Left lobe of liver (tissue), 2 donors: Measurements from ENCODE around the gene FAM184A. TPM values are rescaled to one million over a fixed set of nuclear protein-coding genes. Genes with fewer than 3 reads are reported as not detected.
"Not testable (repeated sequence)": the region's sequence is repeated elsewhere in the genome, so short reads cannot be mapped to it uniquely, and the experiment has no call there.

Experiments used
- ATAC-seq: fragments of 200-7000 bp; cut with Tn5 transposase; one replicate; pipeline ENCODE4 v1.9.1; 2020; ENCODE audit warnings: mild to moderate bottlenecking, moderate library complexity
- DNase-seq: peaks from one replicate; pipeline ENCODE4 v3.0.0-alpha.2; 2020; ENCODE audit warnings: low spot score
- total RNA-seq: library from RNA; stranded (reverse); gene quantifications from one replicate; pipeline ENCODE4 v1.2.1, GENCODE V29; 2021
- donor health status: DM: no; HTN: no; CAD: no; lungs with moderate emphysema.
- donor health status: DM: no; HTN: yes; CAD: no.

FAM184A gene, protein sequence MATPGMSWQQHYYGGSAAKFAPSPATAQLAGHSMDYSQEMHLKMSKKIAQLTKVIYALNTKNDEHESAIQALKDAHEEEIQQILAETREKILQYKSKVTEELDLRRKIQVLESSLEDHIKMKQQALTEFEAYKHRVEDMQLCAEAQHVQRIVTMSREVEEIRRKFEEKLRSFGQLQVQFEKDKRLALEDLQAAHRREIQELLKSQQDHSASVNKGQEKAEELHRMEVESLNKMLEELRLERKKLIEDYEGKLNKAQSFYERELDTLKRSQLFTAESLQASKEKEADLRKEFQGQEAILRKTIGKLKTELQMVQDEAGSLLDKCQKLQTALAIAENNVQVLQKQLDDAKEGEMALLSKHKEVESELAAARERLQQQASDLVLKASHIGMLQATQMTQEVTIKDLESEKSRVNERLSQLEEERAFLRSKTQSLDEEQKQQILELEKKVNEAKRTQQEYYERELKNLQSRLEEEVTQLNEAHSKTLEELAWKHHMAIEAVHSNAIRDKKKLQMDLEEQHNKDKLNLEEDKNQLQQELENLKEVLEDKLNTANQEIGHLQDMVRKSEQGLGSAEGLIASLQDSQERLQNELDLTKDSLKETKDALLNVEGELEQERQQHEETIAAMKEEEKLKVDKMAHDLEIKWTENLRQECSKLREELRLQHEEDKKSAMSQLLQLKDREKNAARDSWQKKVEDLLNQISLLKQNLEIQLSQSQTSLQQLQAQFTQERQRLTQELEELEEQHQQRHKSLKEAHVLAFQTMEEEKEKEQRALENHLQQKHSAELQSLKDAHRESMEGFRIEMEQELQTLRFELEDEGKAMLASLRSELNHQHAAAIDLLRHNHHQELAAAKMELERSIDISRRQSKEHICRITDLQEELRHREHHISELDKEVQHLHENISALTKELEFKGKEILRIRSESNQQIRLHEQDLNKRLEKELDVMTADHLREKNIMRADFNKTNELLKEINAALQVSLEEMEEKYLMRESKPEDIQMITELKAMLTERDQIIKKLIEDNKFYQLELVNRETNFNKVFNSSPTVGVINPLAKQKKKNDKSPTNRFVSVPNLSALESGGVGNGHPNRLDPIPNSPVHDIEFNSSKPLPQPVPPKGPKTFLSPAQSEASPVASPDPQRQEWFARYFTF
- total RNA-seq, result 3.8 TPM

DNA sequence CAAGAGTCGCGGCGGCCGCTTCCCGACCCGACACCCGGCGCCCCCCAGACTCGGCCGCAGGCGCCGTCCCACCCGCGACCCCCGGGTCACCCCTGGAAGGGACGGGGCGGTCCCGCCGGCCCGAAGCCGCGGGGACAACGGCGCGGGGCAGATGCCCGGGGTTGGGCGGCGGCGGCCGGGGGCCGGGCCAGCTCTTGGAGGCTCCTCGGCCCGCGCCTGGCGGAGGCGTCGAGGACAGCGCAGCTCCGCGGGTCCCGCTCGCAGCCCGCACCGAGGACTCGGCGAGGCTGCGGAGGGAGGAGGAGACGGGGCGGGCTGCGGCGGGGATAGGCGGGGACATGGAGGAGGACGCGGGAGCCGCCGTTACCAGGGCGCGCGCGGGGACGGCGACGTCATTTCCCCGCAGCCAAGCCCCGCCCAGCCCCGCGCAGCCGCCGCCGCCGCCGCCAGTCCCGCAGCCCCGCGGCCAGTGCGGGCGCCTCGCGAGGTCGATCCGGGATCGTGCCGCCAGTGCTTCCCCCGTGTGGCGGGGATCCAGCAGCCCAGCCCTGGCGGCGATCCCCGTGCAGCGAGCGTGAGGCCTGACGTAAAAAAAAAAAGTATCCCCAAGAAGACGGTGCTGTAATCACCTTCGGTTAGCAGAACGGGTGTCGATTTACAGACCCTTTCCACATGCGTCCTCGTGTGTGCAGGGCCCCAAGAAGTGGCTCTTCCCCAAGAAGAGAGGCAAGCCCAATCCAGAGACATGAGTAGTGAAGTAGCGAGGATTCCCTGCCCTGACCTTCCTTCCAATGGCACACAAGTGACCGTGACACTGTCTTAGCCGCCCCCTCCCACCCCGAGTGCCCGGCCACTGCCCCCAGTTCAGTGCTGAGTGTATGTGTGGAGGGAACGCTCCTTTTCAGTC lies at the start of gene FAM184A:
FAM184A (minus strand) TSS at position 289 of the 907 bp plus-strand sequence. CDS start 365 bp downstream, outside the sequence.
- DNase-seq, result peak; percentile 75
- peak; percentile 89 for ATAC-seq

DNA sequence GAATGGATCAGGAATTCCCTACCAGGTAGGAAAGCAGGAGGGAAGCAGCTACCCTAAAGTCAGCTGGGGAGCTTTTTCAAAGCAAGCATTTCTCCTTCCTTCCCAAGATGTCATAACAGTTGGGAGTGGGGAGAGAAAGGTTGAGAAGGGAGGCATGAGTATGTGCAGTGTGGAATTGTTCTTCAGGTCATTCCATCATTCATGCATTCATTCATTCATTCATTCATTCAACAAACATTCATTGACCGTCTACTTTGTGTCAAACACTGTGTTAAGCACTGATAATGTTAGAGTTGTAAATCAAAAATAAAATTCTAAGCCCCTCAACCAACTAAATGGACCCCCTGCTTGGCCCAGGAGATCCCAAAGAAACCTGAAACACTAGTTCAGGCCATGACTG lies 49.2 kb upstream of the FAM184A start:
- DNase-seq (no peak), ATAC-seq (no peak)

DNA sequence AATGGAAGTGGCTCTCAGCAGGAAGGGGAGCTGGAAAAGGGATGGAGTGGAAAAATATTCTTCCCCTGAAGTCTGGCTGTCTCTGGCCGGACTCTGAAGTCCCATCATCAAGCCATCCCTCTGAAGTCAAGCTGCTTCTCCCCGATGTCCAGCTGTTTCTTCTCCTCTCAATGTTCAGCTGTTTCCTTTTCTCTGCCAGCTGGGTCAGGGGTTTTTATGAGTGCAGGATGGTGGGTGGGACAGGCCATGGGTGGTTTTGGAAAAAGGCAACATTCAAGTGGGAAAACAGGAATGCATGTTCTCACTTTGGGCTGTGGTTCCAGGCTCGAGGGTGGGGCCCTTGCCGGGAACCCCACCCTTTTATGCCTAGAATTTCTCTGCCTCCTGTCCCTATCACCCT lies 48.4 kb upstream of the FAM184A start:
- ATAC-seq (no peak), DNase-seq (no peak)

DNA sequence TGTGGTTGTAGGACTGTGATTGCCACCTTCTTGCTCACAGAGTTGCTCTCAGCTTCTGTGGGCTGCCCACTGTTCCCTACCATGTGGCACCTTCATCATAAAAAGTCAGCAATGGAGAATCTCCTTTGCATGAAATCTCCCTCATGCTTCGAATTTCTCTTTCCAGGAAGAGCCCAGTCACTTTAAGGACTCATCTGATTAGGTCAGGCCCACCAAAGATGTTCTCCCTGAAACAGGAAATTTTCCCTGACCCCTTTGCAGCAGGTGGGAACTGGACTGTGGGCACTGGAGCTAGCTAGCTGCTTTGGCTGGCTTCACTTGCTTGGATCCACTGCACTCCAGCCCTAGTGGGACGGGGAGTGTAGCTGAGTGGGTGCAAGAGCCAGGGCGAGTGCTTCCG lies 47.7 kb upstream of the FAM184A start:
- ATAC-seq (no peak), DNase-seq (no peak)

DNA sequence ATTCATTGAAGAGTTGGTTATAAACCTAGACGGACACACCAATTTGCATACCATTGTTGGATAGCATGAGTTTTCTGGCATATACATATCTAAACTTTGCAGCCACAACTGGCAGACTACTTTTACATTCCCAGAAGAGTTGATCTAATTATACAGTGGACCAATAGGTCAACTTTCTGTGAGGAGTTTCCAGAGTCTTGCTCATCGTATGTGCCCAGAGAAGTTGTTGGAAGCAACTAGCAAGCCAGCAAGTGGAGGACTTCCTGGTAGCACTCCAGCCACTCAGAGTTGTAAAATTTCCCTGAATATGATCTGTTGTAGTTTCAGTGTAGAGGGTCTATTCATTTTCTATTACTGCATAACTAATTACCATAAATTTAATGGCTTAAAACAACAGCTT lies 47.1 kb upstream of the FAM184A start:
- no peak for DNase-seq
- no peak for ATAC-seq

DNA sequence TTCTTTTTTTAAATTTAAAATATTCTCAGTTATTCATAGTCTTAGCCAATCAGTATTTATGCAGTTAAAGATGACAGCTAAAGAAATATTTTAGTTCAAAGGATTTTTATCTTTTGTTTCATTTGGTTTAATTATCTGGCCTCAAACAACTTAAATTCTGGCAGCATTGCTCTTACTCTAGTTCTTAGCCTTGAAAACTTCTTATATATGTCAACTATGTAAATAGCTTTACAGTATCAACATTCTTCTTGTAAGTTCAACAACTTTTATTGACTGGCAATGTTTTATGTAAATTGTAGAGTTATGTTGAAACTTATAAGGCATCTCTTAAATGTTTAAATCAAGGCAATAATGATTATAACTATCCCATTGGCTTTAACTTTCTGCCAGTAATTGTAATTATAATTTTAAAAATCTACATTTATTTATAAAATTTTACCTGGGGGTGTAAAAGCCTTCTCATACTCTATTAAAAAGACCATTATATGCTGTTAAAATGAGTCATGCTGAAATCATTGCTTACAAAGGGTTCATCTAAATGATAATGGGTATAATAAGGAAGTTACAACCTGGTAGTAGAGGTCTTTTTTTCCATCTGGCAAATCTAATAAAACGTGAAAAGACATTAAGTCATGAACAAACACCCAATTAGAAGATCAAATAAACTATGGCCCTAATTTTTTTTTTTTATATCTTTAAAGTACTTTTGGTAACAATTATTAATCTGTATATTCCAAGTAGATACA lies 45.8 kb upstream of the FAM184A start:
- no peak for ATAC-seq
- DNase-seq, result no peak

DNA sequence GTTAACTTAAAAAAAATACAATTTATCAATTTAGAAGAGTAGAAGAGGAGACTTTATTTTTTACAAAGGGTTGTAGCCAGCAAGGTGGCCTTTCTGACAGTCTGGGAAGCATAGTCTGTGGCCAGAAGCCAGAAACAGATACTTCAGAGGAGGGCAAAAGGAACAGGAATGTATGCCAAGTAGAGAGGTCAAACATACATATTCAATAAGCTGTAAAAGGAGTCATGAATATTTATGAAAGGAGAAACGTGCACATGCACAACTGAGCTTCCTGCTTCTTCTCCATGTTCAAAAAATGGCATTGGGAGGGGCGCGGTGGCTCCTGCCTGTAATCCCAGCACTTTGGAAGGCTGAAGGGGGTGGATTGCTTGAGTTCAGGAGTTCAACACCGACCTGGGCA lies 43.9 kb upstream of the FAM184A start:
- DNase-seq (no peak), ATAC-seq (no peak)

DNA sequence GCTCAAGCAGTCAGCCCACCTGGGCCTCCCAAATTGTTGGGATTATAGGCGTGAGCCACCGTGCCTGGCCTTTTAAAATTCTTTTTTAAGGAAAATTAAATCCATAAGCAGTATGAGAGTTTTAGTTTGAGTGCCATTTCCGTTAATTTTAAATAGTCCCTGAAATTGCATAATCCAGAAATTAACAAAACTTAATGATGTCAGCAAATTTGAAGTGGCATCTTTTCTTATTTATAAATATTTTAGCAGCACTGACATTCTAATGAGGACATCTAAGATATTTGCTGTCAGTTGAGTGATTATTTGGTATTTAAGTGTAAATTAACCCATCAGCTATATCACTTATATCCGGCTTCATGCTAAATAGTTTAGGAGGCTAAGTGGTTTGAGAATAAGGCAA lies 42.9 kb upstream of the FAM184A start:
- ATAC-seq, result no peak
- DNase-seq, result no peak

DNA sequence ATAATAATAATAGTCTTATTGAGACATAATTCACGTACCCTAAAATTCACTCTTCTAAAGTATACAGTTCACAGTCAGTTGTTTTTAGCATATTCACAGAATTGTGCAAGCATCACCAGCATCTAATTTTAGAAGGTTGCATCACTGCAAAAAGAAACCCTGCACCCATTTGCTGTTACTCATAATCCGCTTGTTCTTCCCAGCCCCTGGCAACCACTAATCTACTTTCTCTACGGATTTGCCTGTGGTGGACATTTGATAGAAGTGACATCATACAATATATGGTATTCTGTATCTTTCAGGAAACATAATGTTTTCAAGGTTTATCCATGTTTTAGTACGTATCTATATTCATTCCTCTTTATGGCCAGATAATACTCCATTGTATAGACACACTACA lies 41.5 kb upstream of the FAM184A start:
- DNase-seq (no peak), ATAC-seq (no peak)

DNA sequence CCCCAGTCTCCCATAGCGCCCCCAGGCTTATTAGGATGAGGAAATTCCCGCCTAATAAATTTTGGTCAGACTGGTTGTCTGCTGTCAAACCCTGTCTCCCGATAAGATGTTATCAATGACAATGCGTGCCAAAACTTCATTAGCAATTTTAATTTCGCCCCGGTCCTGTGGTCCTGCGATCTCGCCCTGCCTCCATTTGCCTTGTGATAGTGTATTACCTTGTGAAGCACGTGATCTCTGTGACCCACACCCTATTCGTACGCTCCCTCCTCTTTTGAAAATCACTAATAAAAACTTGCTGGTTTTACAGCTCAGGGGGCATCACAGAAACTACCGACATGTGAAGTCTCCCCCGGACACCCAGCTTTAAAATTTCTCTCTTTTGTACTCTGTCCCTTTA lies 40.6 kb upstream of the FAM184A start:
- ATAC-seq, result not testable (repeated sequence)

DNA sequence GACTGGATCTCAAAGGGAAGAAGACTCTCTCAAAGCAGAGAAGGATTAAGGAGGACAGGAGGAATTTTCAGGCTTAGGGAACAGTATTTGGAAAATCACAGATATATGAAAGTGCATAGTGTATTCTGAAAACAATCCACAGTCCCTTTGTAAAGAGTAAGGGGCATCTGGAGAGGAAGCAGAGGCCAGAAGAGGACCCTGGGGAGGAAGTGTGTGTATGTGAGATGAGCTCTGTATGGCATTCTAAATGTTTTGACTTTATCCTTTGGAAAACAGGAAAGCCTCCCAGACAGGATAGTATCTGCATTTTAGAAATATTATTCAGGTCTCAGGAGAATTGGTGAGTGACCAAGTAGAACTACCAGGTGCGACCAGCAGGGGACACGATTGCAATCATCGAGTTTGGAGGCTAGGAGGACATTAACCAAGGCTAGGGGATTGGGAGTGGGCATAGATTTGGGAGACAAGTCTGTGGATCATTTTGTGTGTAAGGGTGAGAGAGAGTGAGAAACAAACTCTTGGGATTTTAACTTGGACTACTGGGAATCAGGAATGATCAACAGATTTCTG lies 38.3 kb upstream of the FAM184A start:
- no peak for DNase-seq
- no peak for ATAC-seq

More for the DNA sequence above, 40.6 kb upstream of the FAM184A start:
- DNase-seq, result not testable (repeated sequence)

DNA sequence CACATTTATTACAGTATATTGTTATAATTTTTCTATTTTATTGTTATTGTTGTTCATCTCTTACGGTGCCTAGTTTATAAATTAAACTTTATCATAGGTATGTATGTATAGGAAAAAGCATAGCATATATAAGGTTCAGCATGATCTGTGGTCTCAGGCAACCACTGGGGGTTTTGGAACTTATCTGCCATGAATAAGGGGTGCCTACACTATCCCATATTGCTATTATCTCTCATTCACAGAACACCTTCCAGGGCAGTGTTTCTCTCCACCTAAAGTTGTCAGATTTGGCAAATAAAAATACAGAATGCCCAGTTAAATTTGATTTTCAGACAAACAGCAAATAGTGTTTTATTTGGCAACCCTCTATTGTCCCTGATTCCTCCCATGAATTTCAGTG lies 35.5 kb upstream of the FAM184A start:
- DNase-seq (no peak), ATAC-seq (no peak)

DNA sequence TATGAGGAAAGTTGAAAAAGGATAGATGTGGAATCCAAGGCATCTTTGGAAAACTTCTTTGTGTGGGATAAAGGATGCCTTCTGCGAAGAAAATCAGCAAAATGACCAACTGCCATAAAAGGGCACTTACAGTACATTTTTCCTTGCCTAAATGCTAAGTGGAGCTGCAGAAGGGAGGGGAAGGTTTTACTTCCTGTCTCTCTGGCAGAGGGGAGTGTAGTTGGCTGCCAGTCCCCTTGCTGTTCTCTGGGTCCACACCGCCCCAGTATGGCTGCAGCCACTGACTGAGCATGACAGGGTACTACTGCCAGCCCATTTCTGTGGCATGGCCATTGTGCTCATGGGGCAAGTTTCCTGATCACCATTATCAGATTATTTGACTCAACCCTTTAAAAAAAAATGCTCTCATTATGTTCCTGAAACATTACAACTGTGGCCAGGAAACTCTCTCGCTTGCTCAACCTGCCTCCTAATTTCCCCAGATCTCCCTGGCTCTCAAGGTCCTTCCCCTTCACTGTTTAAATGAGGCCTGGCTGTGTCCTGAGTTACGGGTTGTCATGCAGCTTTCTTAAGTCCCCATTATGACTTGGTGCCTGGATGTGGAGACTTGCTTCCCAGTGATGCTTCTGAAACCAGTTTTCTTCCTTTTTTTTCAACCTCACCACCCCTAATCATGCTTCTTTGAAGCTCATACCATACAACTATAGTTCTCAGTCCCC lies 34.5 kb upstream of the FAM184A start:
- DNase-seq (no peak), ATAC-seq (no peak)

DNA sequence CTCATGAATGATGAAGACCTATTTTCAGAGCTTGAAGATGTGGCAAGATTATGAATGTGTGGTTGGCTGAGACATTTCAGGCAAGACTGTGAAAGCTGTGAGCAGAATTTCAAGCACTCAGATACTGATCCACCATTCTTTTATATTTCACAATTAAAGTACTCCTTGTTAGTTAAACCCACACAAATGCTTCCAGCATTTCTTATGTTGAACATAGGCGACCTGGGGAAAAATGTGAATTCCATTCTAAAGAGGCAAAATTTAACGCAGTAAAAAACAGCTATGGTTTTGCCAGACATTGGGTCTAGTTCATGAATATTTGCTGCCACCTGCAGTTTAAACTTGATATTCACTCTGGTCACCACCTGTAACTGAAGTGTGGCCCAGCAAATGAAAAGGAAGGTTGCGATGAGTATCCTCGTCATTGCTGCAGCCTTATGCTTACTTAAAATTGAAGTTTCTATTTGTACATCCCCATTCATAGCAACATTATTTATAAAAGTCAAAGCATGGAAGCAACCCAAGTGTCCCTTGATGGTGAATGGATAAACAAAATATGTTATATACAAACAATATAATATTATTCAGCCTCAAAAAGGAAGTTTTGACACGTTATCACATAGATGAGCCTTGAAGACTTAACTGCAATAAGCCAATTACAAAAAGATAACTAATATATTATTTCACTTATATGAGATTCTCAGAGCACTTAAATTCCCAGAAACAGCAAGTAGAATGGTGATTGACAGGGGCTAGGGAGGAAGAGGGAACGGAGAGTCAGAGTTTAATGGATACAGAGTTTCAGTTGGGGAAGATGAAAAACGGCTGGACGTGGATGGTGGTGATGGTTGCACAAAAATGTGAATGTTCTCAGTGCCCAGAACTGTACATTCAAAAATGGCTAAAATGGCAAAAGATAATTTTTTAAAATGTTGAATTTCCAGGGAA lies 32.4 kb upstream of the FAM184A start:
- no peak for DNase-seq
- peak; percentile 98 for ATAC-seq

DNA sequence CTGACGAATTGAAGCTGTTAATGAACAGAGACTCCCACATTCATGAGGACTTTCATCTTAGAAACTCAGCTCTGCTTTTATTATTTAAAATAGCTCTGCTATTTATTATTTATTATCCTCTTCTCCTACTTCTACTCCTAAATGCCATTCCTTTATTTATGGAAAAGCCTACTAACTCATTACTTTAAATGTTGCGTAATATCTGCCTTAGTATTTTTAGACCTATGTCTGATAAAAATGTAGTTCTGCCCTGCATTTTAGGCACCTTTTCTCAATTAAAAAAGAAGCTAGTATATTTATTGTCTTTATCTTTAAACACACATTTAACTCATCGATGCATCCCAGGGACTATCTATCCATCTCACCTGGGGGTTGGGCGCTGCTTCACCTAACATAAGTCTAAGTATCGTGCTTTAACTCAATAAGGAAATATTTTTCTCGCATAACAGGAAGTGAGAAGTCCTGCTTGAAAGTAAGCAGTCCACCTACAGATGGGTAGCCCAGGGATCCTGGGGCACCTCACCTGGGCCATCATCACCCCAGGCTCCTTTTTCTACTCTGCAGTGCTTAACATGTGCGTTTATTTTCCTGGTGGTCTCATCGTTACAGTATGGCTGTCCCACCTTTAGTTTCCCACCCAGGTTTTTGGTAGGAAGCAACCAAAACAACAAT lies 31.3 kb upstream of the FAM184A start:
- DNase-seq (no peak), ATAC-seq (no peak)

DNA sequence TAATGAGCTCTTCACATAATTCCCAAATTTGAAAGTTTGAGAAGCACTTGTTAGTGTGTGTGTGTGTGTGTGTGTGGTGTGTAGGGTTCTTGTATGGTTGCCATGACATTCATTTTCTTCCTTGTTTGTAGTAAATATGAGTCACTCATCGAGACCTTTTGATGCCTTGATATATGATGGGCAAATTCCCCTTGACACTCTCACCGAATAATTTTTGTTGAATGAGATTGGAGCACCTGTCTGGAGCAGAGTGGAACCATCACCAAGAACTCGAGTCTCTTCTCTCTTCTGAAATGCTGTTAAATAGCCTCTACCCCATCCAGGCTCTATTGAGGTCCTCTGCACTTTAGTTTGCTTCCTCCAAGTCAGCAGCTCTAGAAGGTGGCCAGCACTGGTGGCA lies 29.6 kb upstream of the FAM184A start:
- no peak for DNase-seq
- no peak for ATAC-seq

DNA sequence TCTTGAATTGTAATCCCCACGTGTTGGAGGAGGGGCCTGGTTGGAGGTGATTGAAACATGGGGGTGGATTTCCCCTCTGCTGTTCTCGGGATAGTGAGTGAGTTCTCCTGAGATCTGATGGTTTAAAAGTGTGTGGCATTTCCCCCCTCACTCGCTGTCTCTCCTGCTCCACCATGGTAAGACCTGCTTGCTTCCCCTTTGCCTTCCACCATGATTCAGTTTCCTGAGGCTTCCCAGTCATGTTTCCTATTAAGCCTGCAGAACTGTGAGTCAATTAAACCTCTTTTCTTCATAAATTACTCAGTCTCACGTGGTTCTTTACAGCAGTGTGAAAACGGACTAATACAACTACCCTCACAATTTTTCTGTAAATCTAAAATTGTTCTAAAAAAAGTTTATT lies 26.8 kb upstream of the FAM184A start:
- ATAC-seq (no peak), DNase-seq (no peak)
